Tibial nerve (tissue), 4 donors: ENCODE results near the gene SKOR1.

Experiments used
- CTCF ChIP-seq, 5 experiments: fragments of 200-600 bp in 3 of 5; fragments of 450-650 bp in 2 of 5; sonication (generic) in 3 of 5; IDR thresholded peaks; one replicate each; pipeline ENCODE4 v1.5.1; 2016 to 2019; ENCODE audit warnings: antibody characterized with exemption in 5 of 5, mild to moderate bottlenecking in 3 of 5, moderate library complexity in 2 of 5
- EP300 ChIP-seq, 2 donors: sonication (generic); formaldehyde crosslinking; IDR thresholded peaks; one replicate each; pipeline ENCODE4 v1.6.1; 2017; ENCODE audit warnings: antibody characterized with exemption in 2 of 2, mild to moderate bottlenecking in 1 of 2
- POLR2A ChIP-seq, 2 donors: fragments of 450-650 bp; IDR thresholded peaks; one replicate each; pipeline ENCODE4 v1.6.1; 2017; ENCODE audit warnings: antibody characterized with exemption in 2 of 2, mild to moderate bottlenecking in 2 of 2, moderate library complexity in 2 of 2

GRCh38 chr15:67821784-67822440 lies 3.4 kb upstream of the SKOR1 start:
- TF ChIP-seq CTCF (IDR thresholded peaks at IDR 0.05), result no peak
- TF ChIP-seq POLR2A (IDR thresholded peaks at IDR 0.05), result no peak
- no peak for TF ChIP-seq EP300 (IDR thresholded peaks at IDR 0.05)
